Fibroblast of pulmonary artery (primary cell): ENCODE results near the gene MAN1C1.

Source experiments
- DNase-seq: peaks from one replicate; pipeline ENCODE4 v3.0.0-alpha.2; 2010; ENCODE audit warnings: low read depth
- H3K4me3 ChIP-seq: replicated peaks from 2 replicates; pipeline ENCODE4 v1.5.1; 2011; ENCODE audit warnings: low read depth, mild to moderate bottlenecking, control low read depth, low read length, moderate library complexity
- TF ChIP-seq, protein P1 (sequence below): IDR thresholded peaks from 2 replicates; pipeline ENCODE4 v1.5.1; 2011; ENCODE audit warnings: mild to moderate bottlenecking, control low read depth, low read length, inconsistent platforms; ENCODE audit errors: missing control alignments

MAN1C1 gene

DNA sequence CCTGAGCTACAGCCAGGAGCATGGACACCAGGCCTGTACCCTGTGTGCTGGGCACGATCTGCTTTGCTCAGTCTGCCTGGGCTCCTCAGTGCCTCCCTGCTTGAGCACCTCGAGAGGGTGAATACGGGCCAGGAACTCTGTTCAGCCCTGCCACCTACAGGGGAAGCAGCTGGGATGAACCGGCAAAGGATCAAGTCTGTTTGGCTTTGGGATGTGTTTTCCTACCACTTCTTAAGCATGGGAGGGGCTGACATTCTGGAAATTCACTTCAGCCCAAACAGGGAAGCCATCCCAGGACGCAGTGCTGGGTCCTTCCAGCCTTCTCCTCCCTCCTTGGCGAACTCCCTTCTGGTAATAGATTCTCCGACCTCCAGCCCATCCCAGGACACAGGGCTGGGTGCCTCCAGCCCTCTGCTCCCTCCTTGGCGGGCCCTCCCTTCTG, 127.6 kb downstream of the MAN1C1 start:
- DNase-seq, result peak; percentile 73
- TF ChIP-seq, protein P1, sequence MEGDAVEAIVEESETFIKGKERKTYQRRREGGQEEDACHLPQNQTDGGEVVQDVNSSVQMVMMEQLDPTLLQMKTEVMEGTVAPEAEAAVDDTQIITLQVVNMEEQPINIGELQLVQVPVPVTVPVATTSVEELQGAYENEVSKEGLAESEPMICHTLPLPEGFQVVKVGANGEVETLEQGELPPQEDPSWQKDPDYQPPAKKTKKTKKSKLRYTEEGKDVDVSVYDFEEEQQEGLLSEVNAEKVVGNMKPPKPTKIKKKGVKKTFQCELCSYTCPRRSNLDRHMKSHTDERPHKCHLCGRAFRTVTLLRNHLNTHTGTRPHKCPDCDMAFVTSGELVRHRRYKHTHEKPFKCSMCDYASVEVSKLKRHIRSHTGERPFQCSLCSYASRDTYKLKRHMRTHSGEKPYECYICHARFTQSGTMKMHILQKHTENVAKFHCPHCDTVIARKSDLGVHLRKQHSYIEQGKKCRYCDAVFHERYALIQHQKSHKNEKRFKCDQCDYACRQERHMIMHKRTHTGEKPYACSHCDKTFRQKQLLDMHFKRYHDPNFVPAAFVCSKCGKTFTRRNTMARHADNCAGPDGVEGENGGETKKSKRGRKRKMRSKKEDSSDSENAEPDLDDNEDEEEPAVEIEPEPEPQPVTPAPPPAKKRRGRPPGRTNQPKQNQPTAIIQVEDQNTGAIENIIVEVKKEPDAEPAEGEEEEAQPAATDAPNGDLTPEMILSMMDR, result peak; percentile 66
- H3K4me3 ChIP-seq, result no peak overlapping the region

DNA sequence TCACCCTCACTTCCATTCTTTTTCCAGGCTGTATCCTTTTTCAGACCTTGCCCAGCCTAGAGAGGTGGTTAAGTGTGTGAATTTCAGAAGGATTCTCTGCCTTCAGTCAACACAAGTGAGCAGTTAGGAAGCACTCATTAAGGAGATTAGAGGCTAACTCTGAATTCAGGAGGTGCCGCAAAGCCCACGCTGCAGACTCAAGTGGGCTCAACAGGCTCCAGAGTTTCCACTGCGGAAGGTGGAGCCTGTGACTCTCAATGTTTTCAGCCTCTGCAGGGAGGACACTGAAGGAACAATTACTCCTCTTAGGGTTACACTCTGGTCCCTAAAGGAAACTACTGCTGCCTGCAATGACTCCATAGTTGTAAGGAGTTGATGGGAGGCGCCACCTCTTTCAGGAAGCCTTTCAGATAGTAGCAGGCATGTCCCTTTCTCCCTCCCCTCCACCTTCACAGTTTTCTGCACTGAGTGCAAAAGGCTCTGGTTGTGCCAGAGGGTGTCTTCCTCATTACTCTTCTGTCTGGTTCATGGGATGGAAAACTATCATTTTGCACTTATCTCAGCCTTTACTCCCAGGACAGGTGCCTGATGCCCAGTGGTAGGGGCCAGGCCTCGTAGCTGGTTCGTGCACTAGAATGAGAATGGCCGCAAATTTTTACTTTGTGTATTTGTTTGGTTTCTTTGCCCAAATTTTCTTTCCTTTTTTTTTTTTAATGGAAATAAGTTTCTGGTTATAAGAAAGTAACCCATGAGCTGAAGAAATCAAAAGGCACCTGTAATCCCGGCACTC, 128.2 kb downstream of the MAN1C1 start:
- no peak for DNase-seq
- no peak overlapping the region for H3K4me3 ChIP-seq
- TF ChIP-seq, protein P1, result no peak

DNA sequence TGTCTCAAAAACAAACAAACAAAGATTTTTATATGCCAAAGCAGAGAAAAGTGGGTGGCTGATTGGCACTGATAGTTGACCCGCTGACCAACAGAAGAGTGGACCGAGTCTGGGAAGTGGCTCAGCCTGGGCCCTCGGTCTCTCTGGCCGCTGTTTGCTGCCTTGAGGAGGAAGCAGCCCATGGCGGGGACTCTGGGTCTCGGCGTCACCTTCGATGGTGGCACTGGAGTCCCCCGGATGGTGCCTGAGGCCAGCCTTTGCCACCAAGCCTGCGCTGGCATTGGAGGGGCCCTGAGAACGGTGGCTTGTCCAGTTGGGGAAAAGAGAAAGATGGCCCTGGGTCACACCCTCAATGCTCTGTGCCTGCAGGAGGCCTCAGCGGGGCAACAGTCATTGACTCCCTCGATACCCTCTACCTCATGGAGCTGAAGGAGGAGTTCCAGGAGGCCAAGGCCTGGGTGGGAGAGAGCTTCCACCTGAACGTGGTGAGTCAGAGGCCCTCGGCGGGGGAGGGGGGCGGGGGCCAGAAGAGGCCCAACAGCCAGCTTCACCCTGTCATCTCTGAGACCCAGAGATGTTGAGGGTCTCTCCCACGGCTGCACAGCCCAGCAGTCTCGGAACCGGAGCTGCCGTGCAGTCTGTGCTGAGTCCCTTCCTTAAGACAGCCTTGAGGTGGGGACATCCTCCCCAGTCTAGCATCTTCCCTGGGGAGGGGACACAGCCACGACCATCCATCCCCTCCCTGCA, 129.9 kb downstream of the MAN1C1 start:
- DNase-seq, result no peak
- TF ChIP-seq, protein P1, result no peak
- no peak overlapping the region for H3K4me3 ChIP-seq

DNA sequence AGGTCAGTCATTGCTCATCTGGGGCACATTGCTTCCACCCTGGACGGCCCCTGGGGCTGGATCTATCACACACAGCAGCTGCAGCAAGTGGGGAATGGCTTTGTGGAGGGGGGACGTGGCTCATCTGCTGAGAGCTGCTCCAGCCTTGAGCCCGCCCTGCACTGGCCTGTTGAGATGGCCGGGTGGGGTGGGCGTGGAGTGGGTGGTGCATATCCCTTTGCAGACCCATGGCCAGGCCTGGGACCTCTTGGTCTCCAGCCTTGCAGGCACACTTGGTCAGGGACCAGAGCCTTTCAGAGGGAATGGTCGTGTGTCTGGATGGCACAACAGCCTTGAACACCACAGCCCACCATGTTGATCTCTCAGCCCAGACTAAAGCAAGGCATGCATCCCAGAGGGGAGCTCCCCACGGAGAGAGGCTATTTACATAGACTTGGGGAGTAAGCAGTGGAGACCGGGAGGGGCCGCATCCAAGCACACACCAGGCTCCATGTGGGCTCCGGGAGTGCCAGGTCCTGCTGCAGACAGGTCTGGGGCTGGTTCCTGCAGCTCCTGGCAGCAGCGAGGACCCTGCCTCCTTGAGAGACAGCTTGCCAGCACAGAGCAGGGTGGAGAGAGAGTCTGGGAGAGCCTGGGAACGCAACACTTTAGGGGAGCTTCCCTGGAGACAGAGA, 130.6 kb downstream of the MAN1C1 start:
- DNase-seq, result no peak
- no peak overlapping the region for H3K4me3 ChIP-seq
- TF ChIP-seq, protein P1, result no peak

DNA sequence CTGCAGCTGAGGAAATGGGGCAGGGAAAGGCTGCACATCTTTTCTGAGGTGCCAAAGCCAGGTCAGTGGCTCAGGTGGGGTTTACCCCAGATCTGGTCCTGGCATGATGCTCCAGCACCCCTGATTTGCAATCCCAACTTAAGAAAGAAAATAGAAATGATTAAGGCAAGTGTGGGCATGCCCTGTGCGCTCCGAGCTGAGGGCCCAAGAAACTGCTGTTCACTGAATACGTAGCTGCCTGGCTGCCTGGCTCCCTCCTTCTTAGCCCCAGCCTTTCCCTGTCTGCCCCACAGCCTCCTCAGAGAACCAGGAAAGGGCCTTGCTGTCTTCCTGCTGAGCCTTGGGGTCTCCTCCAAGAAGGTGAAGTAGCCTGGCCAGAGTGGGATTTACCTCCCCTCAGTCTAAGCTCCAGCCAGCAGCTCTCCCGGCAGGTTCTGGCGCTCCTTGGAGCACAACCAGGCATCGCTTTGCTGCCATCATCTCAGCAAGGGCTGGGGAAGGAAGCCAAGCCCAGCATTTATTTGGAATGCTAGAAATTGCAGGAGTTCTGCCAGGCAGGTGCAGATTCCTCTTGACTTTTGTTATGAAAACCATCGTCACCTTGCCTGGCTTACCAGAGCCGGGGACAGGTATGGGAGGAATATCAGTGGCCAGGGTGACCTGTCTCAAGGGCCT, 132.1 kb downstream of the MAN1C1 start:
- TF ChIP-seq, protein P1, result no peak
- DNase-seq, result no peak
- no peak overlapping the region for H3K4me3 ChIP-seq

DNA sequence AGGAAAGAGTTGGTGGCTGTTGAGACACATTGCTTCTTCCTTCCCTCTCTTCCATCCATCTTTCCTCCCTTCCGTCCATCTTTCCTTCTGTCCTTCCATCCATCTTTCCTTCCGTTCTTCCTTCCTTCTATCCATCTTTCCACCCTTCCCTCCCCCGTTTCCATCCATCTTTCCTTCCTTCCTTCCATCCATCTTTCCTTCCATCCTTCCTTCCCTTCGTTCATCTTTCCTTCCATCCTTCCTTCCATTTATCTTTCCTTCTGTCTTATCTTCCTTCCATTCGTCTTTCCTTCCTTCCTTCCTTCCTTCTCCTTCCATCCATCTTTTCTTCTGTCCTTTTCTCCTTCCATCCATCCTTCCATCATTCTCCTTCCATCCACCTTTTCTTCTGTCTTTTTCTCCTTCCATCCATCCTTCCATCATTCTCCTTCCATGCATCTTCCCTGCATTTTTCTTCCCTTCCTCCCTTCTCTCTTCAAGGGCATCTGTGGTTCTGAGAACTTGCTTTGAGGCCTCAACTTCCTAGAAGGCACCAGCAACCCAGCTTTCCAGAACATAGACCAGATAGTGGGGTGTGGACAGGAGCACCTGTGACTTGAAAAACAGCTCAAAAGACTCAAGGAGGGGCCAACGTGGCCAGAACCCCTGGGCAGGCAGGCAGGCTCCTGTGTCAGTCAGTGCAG, 134.5 kb downstream of the MAN1C1 start:
- no peak overlapping the region for H3K4me3 ChIP-seq
- no peak for DNase-seq
- TF ChIP-seq, protein P1, result no peak
